Measurements from ENCODE around the gene ZGRF1.
"Not testable (repeated sequence)": the region's sequence is repeated elsewhere in the genome, so short reads cannot be mapped to it uniquely, and the experiment has no call there.

The ZGRF1 gene, protein sequence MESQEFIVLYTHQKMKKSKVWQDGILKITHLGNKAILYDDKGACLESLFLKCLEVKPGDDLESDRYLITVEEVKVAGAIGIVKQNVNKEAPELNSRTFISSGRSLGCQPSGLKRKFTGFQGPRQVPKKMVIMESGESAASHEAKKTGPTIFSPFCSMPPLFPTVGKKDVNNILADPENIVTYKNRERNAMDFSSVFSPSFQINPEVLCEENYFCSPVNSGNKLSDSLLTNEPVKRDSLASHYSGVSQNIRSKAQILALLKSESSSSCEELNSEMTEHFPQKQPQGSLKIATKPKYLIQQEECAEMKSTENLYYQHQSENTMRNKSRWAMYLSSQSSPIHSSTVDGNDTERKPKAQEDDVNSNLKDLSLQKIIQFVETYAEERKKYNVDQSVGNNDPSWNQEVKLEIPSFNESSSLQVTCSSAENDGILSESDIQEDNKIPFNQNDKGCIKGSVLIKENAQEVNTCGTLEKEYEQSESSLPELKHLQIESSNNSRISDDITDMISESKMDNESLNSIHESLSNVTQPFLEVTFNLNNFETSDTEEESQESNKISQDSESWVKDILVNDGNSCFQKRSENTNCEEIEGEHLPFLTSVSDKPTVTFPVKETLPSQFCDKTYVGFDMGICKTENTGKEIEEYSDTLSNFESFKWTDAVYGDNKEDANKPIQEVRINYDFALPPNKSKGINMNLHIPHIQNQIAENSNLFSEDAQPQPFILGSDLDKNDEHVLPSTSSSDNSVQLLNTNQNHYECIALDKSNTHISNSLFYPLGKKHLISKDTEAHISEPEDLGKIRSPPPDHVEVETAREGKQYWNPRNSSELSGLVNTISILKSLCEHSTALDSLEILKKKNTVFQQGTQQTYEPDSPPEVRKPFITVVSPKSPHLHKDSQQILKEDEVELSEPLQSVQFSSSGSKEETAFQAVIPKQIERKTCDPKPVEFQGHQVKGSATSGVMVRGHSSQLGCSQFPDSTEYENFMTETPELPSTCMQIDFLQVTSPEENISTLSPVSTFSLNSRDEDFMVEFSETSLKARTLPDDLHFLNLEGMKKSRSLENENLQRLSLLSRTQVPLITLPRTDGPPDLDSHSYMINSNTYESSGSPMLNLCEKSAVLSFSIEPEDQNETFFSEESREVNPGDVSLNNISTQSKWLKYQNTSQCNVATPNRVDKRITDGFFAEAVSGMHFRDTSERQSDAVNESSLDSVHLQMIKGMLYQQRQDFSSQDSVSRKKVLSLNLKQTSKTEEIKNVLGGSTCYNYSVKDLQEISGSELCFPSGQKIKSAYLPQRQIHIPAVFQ (N-terminal part only)

DNA sequence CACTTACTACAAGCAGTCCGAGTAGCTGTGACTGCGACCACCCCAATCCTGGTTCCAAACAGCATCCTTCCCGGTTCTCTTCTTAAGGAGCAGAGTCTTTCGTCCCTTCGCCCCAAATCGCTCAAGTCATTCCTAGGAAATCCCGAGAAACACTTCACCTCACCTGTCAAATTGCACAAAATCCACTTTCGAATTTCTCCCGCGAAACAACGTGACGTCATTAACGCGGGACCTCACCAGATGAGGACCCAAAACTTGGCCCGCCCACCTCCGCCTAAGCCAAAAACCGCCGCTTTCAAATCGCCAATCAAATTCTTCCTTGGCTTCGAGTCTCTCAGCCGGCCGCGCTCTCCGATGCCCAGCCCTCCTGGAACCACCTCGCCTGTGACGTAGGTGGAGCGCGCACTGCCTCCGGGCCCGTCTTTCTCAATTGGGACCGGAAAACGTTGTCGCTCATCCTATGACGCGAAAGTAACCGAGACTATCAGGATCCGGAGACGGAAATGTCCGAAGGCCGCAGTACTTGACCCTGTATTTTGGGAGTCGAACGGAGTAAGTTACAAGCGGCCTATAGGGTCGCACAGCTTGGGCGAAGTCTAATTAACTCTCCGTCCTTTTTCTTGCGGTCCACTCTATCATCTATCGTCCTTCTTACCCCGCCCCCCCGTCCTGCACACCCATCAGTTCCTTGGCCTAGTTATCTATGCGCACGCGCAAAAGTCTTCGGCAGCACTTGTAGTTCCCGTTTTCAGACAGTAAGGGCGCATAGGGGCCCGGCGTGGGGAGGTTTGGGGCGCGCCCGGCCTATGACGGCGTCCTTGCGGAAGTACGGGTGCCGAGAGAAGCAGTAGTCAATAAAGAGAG is at the start of gene ZGRF1, which contains the start of gene LARP7:
Gene ZGRF1, minus strand, starts transcription at position 222 of the 864 bp plus-strand sequence. CDS start 3,733 bp downstream, outside the sequence.
Gene LARP7, plus strand, starts transcription at position 456 of the 864 bp plus-strand sequence. CDS start 7,527 bp downstream, outside the sequence.
- DNase-seq (ENCODE audit: low spot score) = peak; percentile 99

DNA sequence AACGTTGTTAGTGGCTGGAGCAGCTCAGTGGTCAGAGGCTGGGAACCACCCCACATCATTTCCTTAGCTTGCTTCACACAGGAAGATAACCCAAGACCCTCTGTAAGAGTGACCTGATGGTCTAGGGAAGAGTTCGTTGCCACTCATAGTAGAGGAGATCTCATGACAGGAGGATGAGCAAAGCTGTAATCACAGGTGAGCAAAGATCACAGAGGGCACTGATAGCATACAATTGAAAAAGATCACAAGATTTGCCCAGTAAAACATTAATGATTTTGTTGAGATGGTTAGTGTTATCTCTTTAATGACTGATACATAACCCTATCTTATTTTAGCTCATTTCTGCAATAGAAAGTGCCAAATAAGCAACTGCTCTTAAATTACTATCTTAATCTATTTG is 44.3 kb upstream of the ZGRF1 start:
- no peak for DNase-seq (ENCODE audit: low spot score)

DNA sequence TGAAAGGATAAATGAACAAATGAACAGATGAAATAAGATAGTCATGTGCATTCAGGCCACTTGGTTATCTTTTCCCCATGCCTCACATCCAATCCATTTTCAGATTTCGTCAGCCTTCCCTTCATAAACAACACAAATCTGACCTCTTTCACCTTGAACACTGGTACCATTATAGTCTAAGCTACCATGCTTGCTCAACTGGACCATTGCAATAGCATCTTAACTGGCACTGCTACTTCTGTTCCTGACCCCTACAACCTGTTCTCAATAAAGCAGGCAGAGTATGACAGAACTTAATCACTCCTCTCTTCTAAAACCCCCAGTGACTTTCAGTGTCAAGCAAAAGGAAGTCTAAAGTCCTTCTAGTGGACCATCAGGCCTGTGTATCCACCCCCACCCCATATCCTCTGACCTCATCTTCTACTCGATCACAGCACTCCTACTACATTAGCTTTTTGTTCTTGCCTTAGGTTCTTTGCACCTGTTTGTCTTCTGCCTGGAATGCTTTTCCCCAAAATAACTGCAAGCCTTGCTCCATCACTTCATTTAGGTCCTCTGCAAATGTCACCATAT is 40.9 kb upstream of the ZGRF1 start:
- DNase-seq (ENCODE audit: low spot score) = no peak

DNA sequence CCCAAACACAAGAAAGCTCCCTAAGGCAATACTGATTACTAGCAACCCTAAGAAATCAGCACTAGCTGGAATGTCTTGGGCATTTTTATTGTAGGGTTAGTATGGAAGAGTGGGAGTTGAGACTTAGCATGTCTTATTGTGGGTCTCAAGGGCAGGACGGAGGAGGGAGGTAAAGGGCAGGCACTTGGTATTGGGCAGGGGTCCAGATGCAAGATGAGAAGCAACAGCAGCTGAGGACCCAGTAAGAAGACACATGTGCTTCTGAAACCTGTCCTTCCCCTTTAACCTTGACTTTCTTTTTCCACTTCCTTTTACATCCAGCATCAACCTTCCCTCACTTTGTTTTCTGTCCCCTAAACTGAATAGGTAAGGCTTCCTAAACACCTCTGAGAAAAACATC is 37.7 kb upstream of the ZGRF1 start:
- DNase-seq (ENCODE audit: low spot score) = no peak

DNA sequence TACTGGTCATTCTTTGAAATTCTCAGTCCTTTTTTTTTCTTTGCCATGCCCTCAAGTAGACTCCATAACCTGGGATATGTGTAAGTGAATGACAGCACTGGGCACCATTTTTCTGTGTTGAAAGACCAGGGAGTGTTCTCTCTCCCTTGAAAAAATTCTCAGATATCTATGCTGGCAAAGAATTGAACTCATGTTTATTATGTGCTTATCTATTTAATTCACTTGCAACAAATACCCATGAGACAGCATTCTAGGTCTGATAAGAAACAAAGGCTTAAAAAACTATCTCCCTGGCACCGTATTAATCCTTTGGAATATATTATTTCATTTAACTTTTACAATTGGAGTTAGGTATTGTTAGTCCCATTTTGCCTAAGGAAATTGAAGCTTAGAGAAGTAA is 37.0 kb upstream of the ZGRF1 start:
- no peak for DNase-seq (ENCODE audit: low spot score)

DNA sequence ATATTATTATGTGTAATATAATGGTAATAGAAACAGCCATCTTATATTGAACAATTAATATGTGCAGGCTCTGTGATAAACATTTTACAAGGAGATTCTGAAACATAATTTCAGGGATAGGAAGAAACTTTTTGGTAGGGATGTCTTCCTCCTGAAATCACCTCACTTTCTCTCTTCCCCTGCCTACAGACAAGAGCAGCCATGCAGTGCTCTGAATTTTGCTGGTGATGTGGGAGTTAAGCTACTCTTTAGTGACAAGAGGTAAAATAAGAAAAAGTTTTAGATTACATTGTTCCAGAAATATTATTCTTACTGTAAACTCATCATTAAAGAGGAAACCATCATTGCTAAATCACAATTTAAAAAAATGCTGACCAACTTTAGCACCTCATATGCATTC is 36.4 kb upstream of the ZGRF1 start:
- DNase-seq (ENCODE audit: low spot score) = no peak

DNA sequence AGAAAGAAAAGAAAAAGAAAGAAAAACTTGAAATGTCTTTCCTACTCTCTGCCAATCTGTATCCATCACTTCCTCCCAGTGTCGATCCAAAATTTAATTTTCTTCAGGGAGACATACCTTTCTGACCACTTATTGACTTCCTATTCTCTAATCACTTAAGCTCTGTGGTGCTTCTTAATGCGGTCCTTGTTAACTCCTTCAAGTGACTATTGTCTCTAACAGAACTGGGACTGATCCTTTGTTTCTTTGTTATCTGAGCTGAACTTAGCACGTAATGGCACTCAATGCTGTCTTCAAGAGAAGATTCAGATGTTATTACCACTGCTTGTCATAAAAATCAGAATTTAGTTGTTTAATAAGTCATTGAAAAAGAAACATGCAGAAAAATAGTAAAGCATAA is 31.4 kb upstream of the ZGRF1 start:
- DNase-seq (ENCODE audit: low spot score) = no peak

DNA sequence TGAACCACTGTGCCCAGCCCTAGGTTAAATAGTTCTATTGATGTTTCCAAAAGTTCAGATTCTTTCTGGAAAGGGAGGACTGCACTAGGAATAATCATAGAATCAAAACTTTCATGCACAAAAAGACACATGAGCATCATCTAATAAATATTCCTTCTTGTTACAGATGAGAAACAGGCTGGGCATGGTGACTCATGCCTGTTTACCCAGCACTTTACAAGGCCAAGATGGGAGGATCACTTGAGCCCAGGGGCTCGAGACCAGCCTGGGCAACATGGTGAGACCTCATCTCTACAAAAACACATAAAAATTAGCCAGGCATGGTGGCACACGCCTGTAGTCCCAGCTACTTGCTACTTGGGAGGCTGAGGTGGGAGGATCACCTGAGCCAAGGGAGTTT is 27.9 kb upstream of the ZGRF1 start:
- peak; percentile 21 for DNase-seq (ENCODE audit: low spot score)

DNA sequence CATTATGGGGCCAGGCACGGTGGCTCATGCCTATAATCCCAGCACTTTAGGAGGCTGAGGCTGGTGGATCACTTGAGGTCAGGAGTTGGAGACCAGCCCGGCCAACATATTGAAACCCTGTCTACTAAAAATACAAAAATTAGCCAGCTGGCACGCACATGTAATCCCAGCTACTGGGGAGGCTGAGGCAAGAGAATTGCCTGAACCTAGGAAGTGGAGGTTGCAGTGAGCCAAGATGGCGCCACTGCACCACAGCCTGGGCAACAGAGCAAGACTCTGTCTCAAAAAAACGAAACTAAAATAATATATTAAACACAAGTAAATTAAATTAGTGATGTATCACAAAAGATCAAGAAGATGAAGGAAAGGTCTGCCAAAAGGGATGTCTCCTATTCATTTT is 19.4 kb upstream of the ZGRF1 start:
- not testable (repeated sequence) for DNase-seq (ENCODE audit: low spot score)

DNA sequence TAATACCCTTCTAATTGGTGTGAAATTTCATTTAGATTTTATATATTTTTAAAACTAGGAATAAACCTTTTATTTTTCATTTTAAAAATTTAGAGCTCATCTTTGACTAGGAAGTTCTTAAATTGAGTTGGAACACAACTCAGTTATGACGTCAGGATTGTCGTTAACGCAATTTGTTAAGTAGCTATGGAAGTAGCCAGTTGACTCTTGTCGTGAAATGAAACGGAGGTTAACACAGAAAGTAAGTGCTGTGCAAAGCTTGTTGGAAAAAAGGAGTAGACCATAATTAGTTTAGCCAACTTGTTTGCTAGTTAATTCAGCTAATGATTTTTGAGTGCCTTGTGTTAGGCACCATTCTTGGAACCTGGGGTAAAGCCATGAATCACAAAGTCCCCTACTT is 18.6 kb upstream of the ZGRF1 start:
- no peak for DNase-seq (ENCODE audit: low spot score)

DNA sequence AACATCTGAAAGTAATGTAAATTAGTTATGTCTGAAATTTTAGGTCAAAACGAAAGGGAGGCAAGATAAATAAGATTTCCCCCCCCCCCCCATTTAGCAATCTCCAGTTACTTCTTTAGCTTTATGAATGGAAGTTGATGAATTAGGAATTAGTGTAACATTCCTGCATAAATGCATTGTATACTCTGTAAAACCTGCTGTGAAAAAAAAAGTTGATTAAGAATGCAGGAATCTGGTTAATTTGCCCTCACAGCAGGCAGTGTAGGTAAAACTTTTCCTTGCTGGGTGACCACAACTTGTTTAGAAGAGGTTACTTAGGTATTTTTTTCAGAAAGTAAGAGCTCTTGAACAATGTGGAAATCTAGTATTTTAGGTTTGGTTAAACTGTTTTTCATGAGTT is 15.5 kb upstream of the ZGRF1 start:
- DNase-seq (ENCODE audit: low spot score) = no peak

DNA sequence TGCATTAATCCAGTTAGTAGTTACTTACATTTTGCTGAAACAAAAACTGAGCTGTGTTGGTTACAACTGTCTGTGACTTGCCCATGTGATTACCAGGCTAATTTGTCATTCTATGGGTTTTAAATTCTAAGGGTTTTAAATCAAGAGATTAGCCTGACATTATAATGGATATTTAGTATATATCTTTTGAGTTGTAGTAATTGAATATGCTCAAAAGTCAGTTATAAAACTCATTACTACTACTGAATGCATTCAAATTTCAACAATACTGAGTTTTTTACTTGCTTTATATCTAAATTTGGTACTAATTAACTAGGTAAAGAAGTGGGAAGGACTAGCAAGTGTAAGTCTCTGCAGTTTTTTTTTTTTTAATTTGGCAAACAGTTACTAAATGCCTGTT is 14.9 kb upstream of the ZGRF1 start:
- no peak for DNase-seq (ENCODE audit: low spot score)

DNA sequence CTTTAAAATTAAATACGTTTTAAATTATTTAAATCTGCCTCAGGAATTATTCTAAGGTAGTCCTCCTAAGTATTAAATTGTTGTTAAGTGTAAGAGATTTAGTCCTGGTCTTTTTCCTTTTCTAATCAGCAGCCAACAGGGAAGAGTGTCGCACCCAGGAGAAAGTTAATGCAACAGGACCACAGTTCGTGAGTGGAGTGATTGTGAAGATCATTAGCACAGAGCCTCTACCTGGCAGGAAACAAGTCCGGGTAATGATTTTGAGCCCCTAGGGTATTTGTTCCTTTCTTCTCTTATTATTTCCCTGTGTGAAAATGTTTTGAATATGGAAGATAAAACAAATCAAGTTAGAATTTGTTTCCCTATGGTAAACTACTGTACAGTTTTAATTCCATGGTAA is 13.6 kb upstream of the ZGRF1 start:
- no peak for DNase-seq (ENCODE audit: low spot score)

DNA sequence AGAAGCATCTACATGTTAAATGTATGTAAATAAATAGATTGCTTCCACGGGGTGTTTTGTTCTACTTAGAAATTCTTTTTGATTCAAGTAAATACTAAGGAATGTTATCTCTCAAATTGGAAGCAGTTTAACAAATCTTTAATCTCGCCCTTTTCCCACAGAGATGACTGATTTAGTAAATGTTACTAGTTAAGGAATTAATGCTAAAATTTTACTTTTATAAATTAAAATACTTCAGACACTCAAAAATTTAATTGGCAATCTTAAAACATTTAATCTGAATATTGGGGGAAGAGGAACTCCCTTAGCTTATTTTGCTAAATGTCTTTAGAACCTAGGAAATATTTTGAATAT is 12.3 kb upstream of the ZGRF1 start:
- DNase-seq (ENCODE audit: low spot score) = no peak

DNA sequence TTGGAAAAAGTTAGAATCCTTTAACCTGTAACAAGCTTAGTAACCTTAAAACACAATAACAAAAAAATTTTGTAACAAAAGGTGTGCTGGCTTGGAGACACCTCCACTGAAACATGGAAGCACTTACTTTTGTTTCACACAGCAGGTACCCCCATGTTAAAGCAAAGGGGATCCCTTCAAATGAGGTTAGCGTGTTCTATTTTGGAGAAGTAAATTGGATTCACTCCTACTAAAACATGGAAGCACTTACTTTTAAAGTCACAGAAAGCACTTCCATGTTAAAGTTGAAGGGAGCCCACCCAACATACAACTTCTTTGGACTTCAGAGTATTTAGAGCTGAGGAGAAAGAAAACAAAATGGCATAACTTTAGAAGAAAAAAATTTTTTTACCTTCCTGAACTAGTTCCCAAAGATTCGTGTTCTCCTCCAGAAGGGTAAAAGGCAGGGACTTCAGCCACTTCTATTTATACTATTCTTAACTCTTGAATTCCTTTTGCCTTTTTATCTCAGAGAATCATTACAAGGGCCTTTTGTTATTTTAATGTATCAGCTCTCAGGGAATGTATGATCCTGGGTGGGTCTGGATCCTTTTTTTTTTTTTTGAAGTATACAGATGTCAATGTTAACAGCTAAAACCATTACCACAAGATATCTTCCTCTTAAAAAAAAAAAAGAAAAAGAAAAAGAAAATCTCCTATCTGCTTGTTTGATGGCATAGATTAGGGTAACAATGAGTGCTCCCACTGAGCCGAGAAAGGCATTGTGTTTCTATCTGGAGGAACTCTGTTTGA is 11.8 kb upstream of the ZGRF1 start:
- no peak for DNase-seq (ENCODE audit: low spot score)

DNA sequence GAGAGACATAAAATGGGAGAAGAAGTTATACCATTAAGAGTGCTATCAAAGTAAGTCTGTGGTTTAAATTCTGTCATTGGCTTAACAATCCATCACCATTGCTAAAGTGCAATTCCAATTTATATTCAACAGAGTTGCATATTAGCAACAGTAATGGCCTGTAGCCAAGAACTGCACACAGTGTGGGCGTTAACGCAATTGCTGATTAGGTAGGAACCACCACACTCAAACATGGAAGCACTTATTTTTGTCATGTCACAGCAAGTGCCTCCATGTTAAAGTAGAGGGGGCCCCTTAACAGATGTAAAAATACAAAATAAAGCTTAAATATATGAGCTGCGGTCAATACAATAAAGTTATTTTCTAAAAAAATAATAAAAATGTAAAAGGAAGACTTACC is 11.1 kb upstream of the ZGRF1 start:
- DNase-seq (ENCODE audit: low spot score) = no peak

DNA sequence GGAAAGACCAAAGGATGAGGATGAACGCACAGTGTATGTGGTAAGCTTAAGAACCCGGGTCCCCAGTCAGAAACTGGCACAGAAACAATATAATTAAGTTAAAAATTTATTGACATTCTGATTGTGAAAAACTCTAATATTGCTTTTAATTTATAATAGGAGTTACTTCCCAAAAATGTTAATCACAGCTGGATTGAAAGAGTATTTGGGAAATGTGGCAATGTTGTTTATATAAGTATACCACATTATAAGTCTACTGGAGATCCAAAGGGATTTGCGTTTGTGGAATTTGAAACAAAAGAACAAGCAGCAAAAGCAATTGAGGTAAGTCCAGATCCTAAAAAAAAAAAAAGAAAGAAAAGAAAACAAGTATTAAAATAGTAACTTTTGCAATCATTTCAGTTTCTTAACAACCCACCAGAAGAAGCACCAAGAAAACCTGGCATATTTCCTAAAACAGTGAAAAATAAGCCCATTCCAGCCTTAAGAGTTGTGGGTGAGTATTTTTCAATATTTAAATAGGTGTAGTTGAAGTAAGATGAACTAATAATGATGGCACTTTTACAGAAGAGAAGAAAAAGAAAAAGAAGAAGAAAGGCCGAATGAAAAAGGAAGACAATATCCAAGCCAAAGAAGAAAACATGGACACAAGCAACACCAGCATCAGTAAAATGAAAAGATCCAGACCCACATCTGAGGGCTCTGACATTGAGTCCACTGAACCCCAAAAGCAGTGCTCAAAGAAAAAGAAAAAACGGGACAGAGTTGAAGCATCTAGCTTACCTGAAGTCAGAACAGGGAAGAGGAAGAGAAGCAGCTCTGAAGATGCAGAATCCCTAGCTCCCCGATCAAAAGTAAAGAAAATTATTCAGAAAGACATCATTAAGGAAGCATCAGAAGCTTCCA is 10.2 kb upstream of the ZGRF1 start:
- no peak for DNase-seq (ENCODE audit: low spot score)

DNA sequence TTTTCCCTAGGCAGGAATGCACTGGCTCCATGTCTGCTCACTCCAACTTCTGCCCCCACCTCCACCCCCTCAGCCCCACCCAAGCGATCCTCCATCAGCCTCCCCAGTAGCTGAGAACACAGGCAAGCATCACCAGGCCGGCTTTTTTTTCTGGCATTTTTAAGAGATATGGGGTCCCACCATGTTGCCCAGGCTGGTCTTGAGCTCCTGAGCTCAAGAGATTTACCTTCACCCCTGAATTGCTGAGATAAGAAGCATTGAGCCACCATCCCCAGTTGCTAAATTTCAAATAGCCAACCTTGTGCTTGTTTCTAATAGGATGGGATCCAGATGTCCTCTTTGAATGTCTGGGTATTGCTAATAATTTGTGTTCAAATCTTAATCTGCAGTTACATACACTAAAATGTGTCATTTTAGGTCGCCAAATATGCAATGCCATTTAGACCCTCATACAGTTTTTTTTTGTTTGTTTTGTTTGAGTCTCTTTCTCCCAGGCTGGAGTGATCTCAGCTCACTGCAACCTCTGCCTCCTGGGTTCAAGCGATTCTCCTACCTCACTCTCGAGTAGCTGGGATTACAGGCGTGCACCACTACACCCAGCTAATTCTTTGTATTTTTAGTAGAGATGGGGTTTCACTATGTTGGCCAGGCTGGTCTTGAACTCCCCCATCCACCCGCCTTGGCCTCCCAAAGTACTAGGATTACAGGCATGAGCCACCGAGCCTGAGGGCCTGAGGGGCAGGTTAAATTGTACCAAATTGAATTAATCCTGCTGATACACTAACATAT is 9.0 kb upstream of the ZGRF1 start:
- DNase-seq (ENCODE audit: low spot score) = no peak
